IPS-NIHi7 (cell line): Measurements from ENCODE around the gene TNRC6B.
A peak's percentile ranks its signal among the peaks of the same experiment; 100 is the strongest.

Source experiments
- DNase-seq: peaks from one replicate; pipeline ENCODE4 v3.0.0; 2012; ENCODE audit warnings: mixed read lengths; ENCODE audit errors: extremely low spot score

TNRC6B gene

DNA sequence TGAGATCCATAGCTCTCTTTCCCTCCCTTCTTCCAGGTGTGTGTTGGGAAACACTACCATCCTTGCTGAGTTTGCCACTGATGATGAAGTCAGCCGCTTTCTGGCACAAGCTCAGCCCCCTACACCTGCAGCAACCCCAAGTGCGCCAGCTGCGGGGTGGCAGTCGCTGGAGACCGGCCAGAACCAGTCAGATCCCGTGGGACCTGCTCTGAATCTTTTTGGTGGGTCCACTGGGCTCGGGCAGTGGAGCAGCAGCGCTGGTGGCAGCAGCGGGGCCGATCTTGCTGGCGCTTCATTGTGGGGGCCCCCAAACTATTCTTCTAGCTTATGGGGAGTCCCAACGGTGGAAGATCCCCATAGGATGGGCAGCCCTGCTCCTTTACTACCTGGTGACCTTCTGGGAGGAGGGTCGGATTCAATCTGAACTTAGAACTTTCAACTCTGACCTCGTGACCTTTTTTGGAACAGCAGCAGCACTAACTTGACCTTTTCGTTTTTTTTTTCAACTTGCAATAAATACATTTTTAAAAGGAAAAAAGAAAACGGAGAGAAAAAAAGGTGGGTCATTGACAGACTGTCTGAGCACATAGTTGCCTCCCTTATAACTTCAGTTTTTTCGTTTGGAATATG lies 145.2 kb downstream of the TNRC6B start:
- no peak for DNase-seq

DNA sequence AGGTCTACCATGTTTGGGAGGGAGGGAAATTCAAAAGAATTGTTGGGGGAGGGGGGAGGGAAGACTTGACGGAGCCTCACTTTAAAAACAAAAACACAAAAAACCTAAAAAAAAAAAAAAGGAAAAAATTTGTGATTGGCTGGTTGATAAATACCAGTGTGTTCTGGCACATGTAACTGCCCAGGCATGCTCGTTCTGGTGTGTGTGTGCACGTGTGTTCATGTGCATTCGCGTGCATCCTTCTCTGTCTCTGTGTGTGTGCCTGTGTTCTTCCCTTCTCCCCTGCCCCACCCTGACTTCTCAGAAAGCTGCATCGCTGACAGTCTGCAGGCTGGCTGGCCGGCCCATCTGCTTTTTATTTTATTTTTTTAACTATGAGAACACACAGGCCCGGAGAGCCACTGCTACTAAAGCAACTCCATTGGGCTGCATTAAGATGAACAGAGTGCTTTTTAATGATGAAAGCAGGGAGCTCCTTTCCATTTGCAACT lies 146.0 kb downstream of the TNRC6B start:
- no peak for DNase-seq

DNA sequence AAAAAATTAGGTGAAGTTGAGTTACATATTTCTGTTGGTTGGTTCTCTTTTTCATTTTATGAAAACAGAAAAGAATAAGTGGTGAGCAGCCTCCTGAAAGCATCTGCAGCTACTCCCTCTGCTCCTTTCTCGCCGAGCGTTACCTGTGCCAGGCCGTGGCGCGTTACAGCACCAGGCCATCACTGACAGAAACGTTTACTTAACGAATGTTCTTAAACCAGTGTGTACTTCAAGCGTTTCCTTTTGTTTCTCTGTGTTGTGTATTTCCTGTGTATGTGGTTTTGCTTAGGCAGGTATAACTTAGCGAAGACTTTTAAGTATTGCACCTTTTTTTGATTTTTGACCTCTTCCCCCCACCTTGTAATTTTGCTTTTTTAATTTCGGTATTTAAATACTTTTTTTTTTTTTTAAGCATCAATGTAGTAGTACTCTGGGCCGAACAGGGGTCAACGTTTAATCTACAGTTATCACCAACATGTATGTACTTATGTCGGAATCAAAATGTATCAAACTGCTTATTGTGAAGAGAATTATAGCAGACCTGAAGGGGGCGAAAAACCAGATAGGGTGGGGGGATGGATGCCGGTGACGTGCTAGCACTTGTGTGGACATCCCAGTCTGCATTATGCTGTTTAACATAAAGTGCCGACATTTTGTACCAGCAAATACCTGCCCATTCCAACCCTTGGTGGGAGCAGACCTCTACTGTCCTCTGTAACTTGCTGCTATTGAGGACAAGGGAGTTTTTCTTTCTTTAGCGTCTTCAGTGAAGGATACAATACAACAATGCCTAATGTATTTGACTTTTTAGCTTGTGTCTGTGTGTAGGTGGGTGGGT lies 147.0 kb downstream of the TNRC6B start:
- DNase-seq = no peak

GRCh38 chr22:40325315-40325714 lies 147.6 kb downstream of the TNRC6B start:
- no peak for DNase-seq

- DNase-seq = peak; percentile 49
These were observed 149.4 kb downstream of the TNRC6B start for GRCh38 chr22:40326905-40327735.

- no peak for DNase-seq
These were observed 151.1 kb downstream of the TNRC6B start for GRCh38 chr22:40328546-40329456.

- no peak for DNase-seq
These were observed 151.7 kb downstream of the TNRC6B start for GRCh38 chr22:40329466-40329865.

DNA sequence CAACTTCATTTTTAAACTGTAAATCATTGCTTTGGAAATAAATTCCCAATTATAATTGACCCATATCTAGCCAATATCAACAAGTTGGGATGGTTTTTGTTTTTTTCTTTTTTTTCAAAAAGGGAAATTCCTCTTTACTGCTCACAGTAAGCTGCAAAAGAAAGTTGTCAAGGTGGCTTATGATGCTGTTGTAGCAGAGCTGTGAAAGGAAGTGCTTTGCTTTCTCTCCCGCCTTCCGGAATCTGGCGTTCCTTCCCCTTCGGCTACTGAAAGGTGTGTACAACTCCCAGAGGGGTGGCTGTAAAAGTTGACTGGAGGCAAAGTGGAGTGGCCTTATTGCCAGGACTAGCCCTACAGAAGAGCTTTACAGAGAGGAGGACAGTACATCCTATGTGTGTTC lies 152.4 kb downstream of the TNRC6B start:
- DNase-seq = no peak

- DNase-seq = no peak
These were observed 152.9 kb downstream of the TNRC6B start for GRCh38 chr22:40330615-40331014.

DNA sequence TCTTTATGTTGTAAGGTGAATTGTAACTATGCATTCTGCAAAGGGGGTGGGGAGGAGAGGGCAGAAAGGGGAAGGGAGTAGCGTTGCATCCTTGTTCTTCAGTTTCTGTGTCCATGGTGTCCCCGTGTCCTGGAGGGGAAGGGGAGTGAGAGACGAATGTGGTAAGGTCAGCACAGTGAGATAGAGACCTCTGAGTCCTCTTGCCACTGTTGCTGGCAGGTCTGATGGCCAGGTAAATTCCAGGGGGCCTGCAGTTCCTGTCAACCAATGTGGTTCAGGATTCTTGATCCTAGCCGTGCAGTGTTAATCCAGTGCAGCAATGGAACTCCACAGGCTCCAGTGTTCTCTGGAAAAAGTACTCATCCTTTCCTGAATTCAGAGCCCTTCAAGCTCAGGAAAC lies 154.0 kb downstream of the TNRC6B start:
- DNase-seq = no peak

- no peak for DNase-seq
These were observed 154.6 kb downstream of the TNRC6B start for GRCh38 chr22:40332319-40332781.

- DNase-seq = no peak
These were observed 156.3 kb downstream of the TNRC6B start for GRCh38 chr22:40334060-40334459.

- no peak for DNase-seq
These were observed 157.2 kb downstream of the TNRC6B start for GRCh38 chr22:40334899-40335298.

- DNase-seq = no peak
These were observed 157.6 kb downstream of the TNRC6B start for GRCh38 chr22:40335358-40335757.

DNA sequence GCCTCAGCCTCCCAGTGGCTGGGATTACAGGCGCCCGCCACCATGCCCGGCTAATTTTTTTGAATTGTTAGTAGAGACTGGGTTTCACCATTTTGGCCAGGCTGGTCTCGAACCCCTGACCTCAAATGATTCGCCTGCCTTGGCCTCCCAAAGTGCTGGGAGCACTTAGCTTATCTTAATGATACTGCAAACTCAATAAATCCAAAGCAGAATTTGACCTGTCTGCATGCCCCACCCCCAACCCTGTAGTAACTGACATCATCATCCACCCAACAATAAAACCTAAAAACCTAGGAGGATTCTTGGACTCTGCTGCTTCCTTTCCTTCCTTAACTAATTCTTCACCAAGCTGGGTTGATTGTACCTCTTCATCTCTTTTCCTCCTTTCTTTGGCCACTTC lies 162.3 kb downstream of the TNRC6B start:
- no peak for DNase-seq

GRCh38 chr22:40341604-40342003 lies 163.9 kb downstream of the TNRC6B start:
- DNase-seq = no peak

DNA sequence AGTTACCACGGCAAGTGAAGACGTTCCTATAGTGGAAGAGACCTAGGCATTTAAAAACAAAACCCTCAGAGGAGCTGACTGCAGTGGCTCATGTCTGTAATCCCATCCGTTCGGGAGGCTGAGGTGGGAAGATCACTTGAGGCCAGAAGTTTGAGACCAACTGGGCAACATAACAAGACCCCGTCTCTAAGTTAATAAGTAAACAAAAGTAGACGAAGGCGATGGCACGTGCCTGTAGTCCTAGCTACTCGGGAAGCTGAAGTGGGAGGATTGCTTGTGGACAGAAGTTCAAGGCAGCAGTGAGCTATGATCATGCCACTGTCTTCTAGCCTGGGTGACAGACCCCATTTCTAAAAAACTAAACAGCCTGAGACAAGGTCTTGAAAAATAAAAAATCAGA lies 164.8 kb downstream of the TNRC6B start:
- DNase-seq = no peak

DNA sequence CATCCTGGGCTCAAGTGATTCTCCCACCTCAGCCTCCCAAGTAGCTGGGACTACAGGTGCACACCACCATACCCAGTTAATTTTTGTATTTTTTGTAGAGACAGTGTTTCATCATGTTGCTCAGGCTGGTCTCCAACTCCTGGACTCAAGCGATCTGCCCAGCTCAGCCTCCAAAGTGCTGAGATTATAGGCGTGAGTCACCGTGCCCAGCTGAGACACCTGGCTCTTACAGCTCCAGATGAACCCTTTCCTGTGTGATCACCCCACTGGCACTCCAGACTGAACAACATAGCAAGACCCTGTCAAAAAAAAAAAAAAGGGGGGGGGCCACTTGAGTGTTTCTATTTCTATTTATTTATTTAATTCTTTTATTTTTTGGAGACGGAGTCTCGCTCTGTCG lies 167.5 kb downstream of the TNRC6B start:
- DNase-seq = no peak

- no peak for DNase-seq
These were observed 168.1 kb downstream of the TNRC6B start for GRCh38 chr22:40345815-40346184.

DNA sequence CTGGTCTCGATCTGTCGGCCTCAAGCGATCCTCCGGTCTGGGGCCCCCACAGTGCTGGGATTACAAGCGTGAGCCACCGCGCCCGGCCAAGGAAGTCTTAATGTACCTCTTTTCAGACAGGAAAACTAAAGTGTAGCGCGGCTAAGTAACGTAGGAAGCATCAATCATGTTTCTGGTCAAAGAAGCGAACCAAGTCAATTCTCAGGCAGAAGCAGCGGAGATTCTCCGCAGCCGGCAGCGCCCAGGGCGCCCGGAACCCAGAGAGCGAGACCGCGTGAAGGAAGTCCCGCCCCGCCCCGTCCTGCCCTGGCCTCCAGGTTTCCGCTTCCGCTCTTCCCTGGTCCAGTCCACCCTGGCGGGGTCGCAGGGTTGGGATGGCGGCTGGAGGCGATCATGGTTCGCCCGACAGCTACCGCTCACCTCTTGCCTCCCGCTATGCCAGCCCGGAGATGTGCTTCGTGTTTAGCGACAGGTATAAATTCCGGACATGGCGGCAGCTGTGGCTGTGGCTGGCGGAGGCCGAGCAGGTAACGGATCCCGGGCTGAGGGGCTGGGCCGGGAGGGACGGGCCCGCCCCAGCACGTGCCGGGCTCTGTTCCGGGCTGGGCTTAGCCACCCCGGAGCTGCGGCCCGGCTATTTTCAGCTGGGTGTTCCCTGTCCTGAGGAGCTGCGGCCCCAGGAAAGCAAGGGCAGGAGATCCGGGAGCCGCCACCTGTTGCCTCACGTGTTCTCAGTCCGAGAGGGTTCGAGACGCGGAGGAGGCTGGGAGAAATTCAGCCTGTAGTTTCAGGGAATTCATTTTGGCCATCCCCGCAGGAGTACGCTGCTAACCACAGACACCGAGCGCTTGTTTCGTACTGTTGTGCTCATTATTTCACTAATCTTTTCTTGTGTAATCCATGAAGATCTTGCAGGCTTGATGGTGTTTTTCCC lies 168.7 kb downstream of the TNRC6B start, which contains the start of gene ADSL:
Gene ADSL (plus strand): TSS at position 316 of the 934 bp plus-strand sequence. CDS start 59 bp downstream, at position 375.
- DNase-seq = peak; percentile 96
